ENCODE measurements around the gene BRD4.

DNA sequence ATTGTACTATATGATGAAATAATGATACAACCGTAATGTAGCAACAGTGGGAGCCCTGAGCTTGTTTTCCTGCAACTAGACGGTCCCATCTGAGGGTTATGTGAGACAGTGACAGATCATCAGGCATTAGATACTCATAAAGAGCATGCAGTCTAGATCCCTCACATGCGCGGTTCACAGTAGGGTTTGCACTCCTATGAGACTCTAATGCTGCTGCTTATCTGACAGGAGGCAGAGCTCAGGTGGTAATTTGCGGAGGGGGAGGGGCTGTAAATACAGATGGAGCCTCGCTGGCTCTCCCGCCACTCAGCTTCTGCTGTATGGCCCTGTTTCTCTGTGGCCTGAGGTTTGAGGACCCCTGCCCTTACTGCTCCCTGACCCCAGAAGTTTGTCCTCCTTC lies 113.8 kb downstream of the BRD4 start:
- no peak for TF ChIP-seq CTCF (IDR thresholded peaks at IDR 0.05)
- no peak for TF ChIP-seq POLR2A (IDR thresholded peaks at IDR 0.05)
